T-helper 1 cell (primary cell): ENCODE results near the gene ZBTB33.

Source experiments
- DNase-seq, 5 donors: peaks; one replicate each; pipeline ENCODE4 v3.0.0-alpha.2; 2012 to 2020

ZBTB33 gene

DNA sequence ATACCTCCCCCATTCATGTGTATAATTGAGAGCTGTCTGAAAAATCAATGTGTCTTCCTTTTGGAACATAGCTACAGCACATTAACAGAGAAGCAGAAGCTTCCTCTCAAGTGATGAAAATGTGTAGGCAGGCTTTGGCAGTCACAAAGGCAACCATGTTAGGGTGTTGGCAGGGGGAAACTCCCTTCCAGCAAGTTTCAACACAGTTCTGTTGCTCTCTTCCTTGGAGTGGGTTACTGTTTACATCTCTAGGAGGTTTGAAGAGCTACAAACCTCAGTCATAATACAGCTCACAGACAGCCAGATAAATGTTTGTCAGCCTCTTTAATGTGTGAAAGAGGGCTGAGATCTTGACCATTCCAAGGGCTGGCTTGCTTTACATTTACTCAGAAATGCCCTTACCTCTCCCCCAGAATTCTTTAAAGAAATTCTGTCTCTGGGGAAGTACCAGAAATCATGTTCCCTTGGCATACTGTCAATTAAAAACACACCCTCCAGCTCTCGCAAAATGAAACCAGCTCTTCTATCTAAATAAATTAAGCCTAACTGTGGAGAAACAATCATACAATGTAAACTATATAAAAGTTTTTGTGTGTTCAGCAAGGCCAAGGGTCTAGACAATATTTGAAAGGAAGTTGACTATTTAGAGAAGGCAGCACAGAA lies 18.9 kb downstream of the ZBTB33 start:
- no peak for DNase-seq

DNA sequence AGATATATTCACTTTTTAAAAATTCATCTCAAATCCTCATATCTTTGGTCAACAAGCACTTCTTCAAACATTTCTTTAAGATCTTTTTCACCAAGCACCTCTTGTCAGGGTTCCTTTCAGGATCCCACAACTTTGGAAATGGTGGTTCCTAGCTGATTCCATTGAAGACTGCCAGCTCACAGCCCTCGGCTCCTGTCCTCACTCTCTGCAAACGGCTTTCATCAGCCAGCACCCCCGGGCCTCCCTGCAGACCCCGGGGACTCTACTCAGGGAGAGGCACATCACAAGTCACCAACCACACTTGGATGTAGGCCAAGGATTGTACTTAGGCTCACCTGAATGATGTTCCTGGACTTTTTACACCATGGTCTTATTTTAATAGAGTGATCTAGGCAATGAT lies 20.0 kb downstream of the ZBTB33 start:
- DNase-seq: no peak

DNA sequence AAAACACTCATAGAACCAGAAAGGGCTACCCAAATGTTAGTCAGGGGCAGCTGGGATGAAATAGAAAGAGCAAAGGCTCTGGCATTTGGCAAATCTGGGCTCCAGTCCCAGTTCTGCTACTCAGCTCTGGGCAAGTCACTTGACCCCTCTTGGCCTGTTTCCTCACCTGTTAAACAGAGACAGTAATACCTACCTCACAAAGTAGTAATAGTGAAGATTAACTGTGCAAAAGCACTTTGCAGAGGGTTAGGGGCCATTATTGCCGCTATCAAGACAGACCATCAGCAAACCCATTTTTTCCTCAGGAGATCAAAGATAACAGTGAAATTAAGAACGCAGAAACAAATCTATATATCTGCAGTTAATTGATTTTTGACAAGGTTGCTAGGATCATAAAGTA lies 20.6 kb downstream of the ZBTB33 start:
- no peak for DNase-seq

DNA sequence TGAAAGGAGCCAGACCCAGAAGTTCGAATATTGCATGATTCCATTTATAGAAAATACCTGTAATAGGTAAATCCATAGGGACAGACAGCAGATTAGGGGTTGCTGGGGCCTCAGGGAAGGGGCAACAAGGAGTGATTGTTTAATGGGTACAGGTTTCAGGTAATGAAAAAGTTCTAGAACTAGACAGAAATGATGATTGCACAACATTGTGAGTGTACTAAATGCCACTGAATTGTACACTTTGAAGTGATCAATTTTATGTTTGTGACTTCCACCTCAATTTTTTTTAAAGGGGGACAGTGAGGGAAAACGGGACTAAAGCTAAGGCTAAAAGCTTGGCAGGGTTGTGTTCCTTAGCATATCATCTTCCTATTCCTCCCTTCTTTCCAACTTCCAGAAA lies 23.5 kb downstream of the ZBTB33 start:
- no peak for DNase-seq

DNA sequence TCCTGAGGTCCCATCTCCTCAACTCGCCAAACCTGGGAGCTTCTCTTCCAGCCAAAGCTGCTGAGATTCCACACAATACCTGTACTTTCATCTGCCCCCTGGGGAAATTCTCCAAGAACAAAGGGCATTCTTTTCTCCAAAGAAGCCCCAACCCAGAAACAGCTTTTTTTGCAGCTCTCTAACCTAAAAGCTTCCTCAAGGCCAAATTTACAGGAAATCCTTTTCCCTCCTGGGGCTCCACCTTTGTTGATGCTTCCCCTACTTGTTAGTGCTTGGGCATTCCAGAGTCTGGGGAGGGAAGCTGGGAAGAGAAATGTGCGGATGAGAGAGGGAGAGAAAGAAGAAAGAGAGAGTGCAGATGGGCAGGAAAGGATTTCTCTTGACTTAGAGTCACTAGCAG lies 24.3 kb downstream of the ZBTB33 start:
- DNase-seq: no peak

DNA sequence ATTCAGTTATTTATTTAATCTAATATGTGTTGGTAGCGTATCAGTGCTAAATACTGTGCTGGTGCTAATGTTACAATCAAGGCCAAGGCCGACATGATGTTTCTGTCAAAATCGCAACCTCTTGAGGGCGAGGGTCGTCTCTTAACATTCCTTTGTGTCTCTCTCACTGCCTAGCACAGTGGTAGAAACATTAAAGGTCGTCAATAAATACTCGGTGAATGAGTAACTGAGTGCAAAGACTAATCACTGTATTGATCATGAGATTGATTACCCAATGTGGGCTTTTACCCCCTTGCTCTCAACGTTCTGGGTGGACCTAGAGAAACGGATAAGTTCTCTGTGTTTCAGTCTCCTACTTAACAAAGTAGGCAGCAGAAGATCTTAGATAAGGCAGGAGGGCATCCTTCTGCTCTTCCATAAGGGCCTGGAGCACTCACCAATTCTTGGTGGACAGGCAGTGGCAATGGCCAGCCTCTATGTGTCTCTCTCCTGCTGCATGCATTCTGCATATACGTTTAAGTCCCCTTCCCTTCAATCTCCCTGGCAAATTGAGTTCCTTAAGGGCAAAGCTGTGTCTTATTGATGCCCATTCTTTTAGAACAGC lies 30.5 kb downstream of the ZBTB33 start:
- DNase-seq: no peak

DNA sequence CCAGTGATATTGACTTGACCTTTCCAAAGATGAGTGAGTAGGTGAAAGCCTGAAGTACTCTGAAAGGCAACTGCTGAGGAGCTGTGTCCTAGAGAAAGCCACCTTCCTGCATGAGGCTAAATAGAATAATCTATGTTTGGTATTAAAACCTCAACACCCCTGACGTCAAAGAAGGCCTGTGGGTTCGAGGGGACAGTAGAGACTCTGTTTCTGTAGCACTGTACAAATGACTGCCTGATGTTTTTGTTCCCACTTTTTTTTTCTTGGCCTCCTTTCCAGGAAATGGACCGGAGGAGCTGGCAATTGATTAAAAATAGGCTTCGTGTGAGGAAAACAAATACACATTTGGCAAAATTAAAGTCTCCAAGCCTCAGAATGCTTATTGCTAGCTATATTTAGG lies 31.1 kb downstream of the ZBTB33 start:
- DNase-seq: no peak

DNA sequence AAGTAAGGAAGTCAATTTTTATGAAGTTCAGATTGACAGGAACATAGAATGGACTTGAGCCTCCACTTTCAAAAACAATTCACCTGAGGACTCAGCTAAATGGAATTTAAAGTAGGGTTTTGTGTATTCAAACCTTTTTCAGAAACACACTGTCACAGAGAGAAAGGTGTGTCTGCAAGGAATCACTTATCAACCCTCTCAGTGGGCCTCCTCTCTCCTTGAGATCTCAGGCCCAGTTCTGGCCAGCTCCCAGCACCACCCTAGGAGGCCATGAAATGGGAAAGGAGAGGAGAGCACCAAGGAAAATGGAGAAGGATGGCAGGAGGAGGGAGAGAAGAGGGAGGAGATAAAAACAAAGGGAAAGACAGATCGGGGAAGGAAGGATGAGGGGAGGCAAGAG lies 32.1 kb downstream of the ZBTB33 start:
- no peak for DNase-seq

DNA sequence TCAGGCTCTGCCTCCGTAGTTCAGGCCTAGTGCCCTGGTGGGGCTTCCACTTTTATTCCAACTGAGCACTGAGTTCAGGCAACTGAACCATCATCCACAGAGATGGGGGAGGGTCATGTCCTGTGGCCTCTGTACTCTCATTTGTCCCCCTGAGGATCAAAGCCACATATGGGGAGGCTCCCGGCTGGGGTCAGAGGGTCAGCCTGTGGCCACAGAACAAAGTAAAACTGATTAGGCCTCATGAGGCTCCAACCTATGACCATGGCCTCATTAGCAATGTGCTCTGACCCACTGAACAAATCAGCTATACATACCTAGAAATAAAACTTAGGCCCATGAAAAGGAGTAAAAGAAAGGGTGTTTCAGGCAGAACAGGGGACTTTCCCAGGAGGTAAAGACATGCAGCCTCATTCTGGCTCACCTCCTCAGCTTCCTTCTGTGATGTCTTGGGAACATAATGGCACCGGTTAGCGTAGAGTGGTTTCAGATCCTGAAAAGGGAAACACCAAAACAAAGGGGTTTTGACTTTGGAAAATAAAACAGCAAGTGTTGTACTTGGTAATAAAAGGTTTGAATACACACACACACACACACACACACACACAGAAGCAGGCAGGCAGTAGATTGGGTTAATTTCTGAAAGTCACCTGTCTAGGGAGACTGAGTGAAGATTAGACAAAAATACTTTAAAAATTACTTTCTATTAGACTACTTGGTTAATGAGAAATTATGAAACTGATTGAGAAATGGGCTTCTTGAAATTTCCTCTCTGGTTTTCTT lies 36.3 kb downstream of the ZBTB33 start:
- DNase-seq: no peak

DNA sequence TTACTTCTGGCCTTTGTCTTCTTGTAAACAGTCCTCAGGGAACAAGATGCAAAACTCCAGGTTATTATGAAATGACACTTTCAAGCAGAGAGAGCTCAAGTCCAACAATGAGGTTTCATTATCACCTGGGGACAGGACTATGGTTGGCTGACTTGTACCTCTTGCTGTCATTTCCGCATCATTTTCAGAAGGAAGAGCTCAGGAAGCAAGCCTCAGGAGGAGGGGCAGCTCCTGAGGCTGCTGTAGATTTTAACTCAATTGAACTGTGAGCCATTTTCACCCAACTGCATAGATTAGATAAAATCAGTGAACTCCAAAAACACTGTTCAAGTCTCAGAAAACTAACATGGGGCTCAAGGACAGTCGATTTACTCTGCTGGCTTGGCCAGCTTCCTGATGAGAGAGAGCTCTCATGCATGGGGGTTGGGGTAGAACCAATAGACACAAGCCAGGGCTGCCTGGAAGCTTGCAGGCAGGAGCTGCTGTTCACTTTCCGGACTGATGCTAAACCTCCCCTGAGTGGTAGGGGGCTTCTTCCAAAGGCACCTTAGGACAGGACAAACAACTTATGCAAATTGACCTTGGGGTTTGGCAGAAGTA lies 37.0 kb downstream of the ZBTB33 start:
- no peak for DNase-seq

DNA sequence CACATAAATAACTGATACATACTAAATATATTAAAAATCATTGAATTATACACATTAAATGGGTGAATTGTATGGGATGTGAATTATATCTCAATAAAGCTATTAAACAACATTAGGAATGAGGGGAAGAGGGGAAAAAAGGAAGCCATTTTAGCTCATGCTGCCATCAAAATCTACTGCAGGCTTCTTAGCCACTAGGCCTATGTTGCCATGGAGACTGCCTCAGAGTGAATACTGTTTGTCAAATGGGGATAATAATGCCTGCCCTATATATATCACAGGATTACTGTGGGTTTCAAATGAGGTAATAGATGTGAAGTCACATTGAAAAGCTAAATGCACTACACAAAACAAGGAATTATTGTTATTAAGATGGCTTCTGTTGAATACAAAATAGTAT lies 39.5 kb downstream of the ZBTB33 start:
- DNase-seq: no peak

DNA sequence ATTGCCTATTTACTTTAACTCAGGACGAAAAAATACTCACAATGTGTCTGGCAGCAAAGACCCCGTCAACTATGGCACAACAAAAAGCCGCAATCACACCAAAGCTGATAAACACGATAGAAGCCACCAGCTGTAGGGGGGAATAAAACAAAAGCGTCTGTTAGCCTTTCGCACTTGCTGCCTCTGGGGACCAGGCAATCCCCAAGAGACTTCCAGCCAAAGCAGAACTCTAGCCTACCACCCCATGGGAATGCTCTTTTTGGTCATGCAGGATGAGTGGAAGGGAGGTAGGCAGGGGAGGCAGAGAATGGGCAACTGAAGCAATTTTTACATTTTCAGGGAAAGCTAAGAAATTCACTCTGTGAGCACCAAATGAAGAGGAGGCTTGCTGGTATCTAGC lies 40.6 kb downstream of the ZBTB33 start:
- DNase-seq: no peak

DNA sequence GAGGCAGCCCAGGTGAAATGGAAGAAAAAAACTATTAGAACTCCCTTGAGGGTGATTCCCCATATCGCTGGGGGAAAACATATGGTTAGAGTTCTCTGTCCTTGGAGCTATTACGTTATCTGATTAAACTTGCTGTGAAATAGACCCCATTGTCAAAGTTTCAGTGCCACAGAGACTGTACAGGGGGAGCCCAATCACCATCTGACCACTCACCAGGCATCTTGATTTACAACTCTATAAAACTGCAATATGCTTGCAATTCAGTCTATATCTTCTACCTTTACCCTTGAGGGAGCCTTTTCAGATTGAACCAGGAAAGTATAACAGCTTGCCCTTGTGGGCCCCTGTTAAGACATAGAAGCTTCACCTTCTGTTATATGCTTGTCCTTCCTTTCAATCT lies 42.4 kb downstream of the ZBTB33 start:
- no peak for DNase-seq

DNA sequence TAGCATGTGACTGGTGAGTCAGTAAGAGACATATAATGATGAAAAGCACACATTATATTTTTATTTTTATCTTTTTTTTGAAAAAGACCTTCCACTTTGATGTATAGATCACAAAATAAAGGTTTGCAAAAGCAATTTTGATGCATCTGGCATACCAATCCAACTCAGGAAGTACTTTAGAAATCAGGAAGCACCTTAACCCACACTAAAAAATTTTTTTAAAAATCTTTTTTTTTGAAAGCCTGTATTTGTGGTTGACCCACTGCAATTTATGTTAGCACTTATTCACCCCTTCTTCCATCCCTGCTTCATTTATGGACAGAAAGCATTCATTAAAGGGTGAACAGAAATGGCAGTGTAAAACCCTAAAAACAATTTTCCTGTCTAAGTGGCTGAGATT lies 44.0 kb downstream of the ZBTB33 start:
- no peak for DNase-seq

DNA sequence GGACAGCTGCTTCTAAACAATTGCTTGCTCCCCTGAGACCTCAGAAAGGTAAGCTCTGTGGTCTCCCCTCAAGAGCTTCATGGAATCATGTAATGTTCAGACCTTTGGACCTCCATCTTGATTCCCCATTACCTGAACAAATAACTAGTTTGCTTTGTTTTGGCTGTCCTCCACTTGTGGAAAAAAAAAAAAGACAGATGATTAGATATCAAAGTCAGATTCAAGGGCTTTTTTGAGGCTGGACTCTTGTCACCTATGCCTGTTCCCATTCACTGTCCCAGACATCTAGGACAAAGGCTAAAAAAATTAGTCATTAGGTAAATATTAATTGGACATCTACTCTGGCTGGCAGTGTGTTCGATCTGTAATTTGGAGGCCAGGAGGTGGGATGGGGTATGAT lies 47.3 kb downstream of the ZBTB33 start:
- DNase-seq: no peak

DNA sequence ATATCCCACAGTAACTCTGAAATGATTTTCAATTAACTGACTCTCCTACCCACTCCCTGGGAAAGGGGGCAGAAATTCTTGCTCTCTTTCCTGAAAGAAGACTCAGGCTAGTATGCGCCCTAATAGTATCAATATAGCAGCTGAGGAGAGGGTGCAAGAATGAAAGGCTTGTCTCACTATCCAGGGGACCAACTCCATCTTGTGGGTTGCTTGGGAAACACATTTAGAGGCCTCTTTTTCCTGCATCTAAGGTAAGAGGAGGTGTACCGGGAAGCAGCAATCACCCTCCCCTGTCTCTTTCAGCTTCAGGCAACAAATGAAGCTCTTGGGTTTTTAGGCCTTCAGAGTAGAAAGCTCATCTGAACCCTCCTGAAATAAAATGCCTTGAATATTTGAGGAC lies 49.3 kb downstream of the ZBTB33 start:
- DNase-seq: no peak

DNA sequence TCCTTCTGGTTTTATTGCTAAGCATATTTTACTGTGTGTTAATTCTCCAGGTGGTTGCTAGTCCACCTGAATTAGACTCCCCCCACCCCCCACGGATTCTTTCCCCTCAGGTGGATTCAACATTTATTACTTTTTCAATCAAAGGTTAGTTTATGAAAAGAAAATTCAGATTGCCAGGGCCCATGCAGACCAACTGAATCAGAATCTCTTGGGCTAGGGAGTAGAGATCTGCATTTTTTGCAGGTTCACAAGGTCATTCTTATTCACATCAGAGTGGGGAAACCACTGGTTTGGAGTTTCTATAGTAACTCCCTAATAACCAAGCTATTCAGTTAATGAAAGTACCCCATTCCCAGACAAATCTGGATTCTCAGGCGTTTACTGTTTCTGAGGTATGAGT lies 50.9 kb downstream of the ZBTB33 start:
- DNase-seq: no peak

DNA sequence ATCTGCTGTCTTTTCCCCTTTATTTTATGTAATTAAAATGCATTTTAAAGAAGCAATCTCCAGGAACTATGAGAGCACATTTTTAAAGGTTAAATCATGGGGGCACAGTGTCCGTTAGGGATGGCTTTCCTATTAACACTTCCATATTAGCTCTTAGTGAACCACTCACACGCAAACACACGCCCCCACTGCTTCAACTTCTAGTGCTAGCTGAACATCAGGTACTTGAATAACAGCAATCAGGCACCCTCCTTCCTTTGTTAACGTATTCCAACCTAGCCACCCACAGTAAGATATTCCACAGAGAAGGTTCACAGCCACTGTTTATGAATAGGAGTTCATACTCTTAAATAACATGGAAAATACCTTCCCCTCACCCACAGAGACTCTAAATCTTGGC lies 51.3 kb downstream of the ZBTB33 start:
- no peak for DNase-seq

DNA sequence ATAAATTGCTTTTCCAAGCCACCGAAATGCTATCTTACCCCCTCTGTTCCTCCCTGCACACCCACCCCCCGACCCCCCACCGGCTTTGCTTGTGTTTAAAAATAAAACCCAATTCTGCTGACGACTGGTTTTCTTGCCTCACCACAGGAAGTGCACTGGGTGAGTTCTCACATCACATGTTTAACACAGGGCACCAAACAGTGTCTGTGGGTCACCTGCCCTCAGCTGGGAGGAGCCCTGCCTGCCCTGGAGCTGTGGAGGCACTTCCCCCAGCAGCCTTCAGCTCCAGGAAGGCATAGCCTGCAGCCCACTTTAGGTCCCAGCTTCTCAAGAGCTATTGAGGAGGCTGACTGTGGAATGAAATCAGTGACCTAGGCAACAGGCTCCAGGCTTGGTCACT lies 51.8 kb downstream of the ZBTB33 start:
- peak; percentile 14 to 49 (median 25) for DNase-seq

DNA sequence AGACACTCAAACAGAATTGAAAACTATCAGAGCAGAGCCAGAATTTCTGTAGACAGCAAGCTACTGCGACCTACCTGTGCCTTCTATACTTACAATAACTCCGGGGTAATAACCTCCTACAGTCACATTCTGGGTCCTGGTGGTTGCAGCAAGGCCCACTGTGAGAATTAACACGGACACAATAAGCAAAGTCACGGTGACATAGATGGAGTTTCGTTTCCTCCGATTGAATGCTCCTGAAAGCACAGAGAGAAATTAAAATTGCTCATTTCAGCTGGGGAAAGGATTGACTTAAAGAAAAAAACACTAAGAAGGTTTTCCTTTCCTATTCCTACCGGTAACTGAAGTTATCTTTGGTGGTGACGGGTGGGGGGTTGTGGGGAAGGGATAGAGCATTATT lies 53.6 kb downstream of the ZBTB33 start:
- DNase-seq: no peak

DNA sequence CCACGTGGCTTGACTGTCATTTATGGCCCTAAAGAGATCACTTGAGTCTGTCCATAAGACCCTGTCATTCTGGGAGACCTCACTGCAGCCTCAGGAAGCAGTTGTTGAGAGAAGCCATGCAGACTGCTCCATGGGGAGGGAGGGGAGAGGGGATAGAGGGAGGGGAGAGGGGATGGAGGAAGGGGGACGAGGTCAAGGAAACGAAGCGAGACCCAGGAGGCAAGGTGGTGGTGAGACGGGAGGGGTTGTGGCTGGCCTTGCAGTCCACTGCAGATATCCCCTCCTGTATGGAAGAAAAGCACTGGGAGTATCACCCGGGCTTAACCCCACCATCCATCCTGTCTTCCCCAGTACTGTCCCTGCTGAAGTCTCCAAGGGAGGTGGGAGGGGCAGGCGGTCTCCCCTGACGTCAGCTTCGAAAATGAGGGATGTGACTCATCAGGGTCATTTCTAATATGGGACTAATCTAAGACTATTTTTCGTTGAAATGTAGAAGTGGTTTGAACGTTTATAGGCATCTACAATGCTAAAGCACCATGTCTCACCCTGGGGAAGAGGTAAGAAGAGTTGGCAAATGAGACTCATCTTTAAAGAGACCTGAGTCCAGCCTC lies 55.0 kb downstream of the ZBTB33 start:
- DNase-seq: no peak

DNA sequence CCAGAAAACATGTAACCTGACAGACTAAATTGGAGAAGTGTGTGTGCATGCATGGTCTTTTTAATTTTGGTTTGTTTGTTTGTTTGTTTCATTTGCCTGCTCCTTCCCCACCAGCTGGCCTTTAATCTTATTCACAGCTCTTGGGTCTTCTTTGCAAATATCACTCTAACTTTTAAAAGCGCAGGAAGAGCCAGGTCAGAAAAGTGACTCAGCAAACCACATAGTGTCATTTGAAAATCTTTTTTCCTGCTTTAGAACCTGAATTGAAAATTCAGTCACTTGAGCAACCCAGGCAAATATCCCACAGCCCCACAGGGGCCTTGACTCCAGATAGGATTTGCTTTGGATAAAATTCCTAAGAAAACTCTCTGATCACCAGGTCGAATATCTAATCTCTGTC lies 56.0 kb downstream of the ZBTB33 start:
- no peak for DNase-seq
